K562 (cell line): ENCODE results near the gene ACSF2. TPM values are rescaled to one million over a fixed set of nuclear protein-coding genes. Genes with fewer than 3 reads are reported as not detected.

Source experiments
- ATAC-seq: fragments of 200-7000 bp; cut with Tn5 transposase; 3 replicates; pipeline ENCODE4 v1.9.1; 2020; ENCODE audit warnings: moderate library complexity
- BruUV-seq: library from RNA; stranded (reverse); fragments of 400-500 nt; replicated peaks from 2 replicates; lab custom pipeline; 2021; lab: Mats Ljungman, UMichigan
- CTCF ChIA-PET: fragments of 300-600 bp; formaldehyde crosslinking; extraction: SDS; loops from one replicate; lab custom pipeline; 2021; ENCODE audit warnings: low intra/inter-chr PET ratio; lab: Yijun Ruan, JAX
- POLR2A ChIA-PET: fragments of 300-600, 350-650 bp; sonication (Branson Sonifier 250); formaldehyde crosslinking; extraction: SDS; loops from one replicate; lab custom pipeline; 2021; ENCODE audit warnings: antibody characterized with exemption, inconsistent platforms; lab: Yijun Ruan, JAX
- DNase-seq, 4 experiments: peaks; one replicate each; pipeline versions ENCODE4 v3.0.0 to v3.0.0-alpha.2; 2011 to 2018; ENCODE audit warnings: low spot score in 3 of 4, mixed read lengths in 3 of 4; ENCODE audit errors: extremely low read depth in 1 of 4
- FAIRE-seq: peaks from 2 replicates; lab custom pipeline; 2011; peaks lifted over from hg19 to GRCh38; lab: Jason Lieb, UNC
- H2AFZ ChIP-seq: 2 replicates; pipeline ENCODE4 v1.6.0; 2011; ENCODE audit warnings: low read depth, low read length, control low read depth, inconsistent platforms
- H3K27ac ChIP-seq: fragments of 200-600 bp; 3 replicates; pipeline ENCODE4 v1.8.0; 2011; ENCODE audit warnings: low read depth, mild to moderate bottlenecking, control low read depth, inconsistent platforms, low read length, moderate library complexity, mixed read lengths; ENCODE audit errors: extremely low read depth
- H3K27me3 ChIP-seq, 2 experiments: fragments of 300-600 bp in 1 of 2; 2 replicates in 1 of 2; 3 replicates in 1 of 2; pipeline versions ENCODE4 v1.6.0 to v1.8.0; 2011; ENCODE audit warnings: inconsistent platforms in 2 of 2, low read length in 2 of 2, mild to moderate bottlenecking in 1 of 2, mixed read lengths in 1 of 2, moderate library complexity in 1 of 2; ENCODE audit not compliant: control insufficient read depth in 2 of 2, insufficient read depth in 2 of 2
- H3K36me3 ChIP-seq: fragments of 300-600 bp; 3 replicates; pipeline ENCODE4 v1.8.0; 2011; ENCODE audit warnings: mild to moderate bottlenecking, low read length, inconsistent platforms; ENCODE audit not compliant: control insufficient read depth, insufficient read depth
- H3K4me1 ChIP-seq, 2 experiments: fragments of 200-600 bp in 1 of 2; replicated peaks in 1 of 2; 2 replicates in 1 of 2; 3 replicates in 1 of 2; pipeline versions ENCODE4 v1.5.1 to v1.8.0; 2011; ENCODE audit warnings: inconsistent platforms in 2 of 2, low read length in 2 of 2, mild to moderate bottlenecking in 1 of 2, mixed read lengths in 1 of 2, moderate library complexity in 1 of 2; ENCODE audit not compliant: control insufficient read depth in 2 of 2, insufficient read depth in 2 of 2
- H3K4me2 ChIP-seq: 2 replicates; pipeline ENCODE4 v1.6.1; 2011; ENCODE audit warnings: low read length, control low read depth, inconsistent platforms, mixed read lengths; ENCODE audit not compliant: insufficient read depth
- H3K4me3 ChIP-seq: fragments of 200-600 bp; sonication (generic), shearing (Covaris generic); 2 replicates; pipeline ENCODE4 v1.5.1; 2016; ENCODE audit warnings: control low read depth, inconsistent platforms
- H3K79me2 ChIP-seq: fragments of 200-600 bp; 3 replicates; pipeline ENCODE4 v1.8.0; 2011; ENCODE audit warnings: low read length, inconsistent platforms; ENCODE audit not compliant: control insufficient read depth, insufficient read depth
- H3K9ac ChIP-seq, 2 experiments: 2 replicates each; pipeline versions ENCODE4 v1.6.0 to v1.6.1; 2011; ENCODE audit warnings: low read depth in 2 of 2, low read length in 2 of 2, control low read depth in 1 of 2, inconsistent platforms in 1 of 2, mild to moderate bottlenecking in 1 of 2, mixed read lengths in 1 of 2; ENCODE audit not compliant: insufficient read depth in 1 of 2
- H3K9me1 ChIP-seq: one replicate; pipeline ENCODE4 v1.6.0; 2011; ENCODE audit warnings: inconsistent platforms, mild to moderate bottlenecking, low read length, moderate library complexity; ENCODE audit not compliant: control insufficient read depth, insufficient read depth
- H3K9me3 ChIP-seq: replicated peaks from 2 replicates; pipeline ENCODE4 v1.5.1; 2011; ENCODE audit warnings: low read depth, low read length, inconsistent platforms; ENCODE audit not compliant: control insufficient read depth, insufficient read depth
- H4K20me1 ChIP-seq: replicated peaks from 2 replicates; pipeline ENCODE4 v1.6.1; 2011; ENCODE audit warnings: low read length, inconsistent platforms, mixed read lengths; ENCODE audit not compliant: control insufficient read depth, insufficient read depth
- RBM25 ChIP-seq: fragments of 200-400 bp; formaldehyde crosslinking; IDR thresholded peaks from 2 replicates; pipeline ENCODE4 v1.6.1; 2018; ENCODE audit warnings: low read length, low read depth, moderate library complexity; ENCODE audit not compliant: severe bottlenecking
- TSC22D4 ChIP-seq: fragments of 450-650 bp; IDR thresholded peaks from 2 replicates; pipeline ENCODE4 v1.6.1; 2016; ENCODE audit warnings: missing genetic modification characterization, missing biosample characterization, control low read depth
- WGBS: fragments of 100-300 bp; shearing (Covaris generic); methylation state at CpG from one replicate; pipeline ENCODE4 v1.1.6; 2016; ENCODE audit warnings: low coverage, mixed read lengths; ENCODE audit not compliant: insufficient coverage; ENCODE audit errors: missing lambda C conversion rate; 5-methylcytosine and 5-hydroxymethylcytosine counted together
- in situ Hi-C: fragments of 300-500 bp; cut with MboI; formaldehyde crosslinking; loops from 4 replicates; pipeline ENCODE4 v1.15.0; 2018; ENCODE audit warnings: inconsistent platforms, mixed read lengths
- intact Hi-C: fragments of 100-400 bp; cut with micrococcal nuclease; formaldehyde crosslinking; loops from 2 replicates; pipeline ENCODE4 v1.14.2; 2022
- polyA plus RNA-seq, 8 experiments: library from polyadenylated mRNA; depleted of rRNA in 4 of 8; stranded (reverse) in 5 of 8; unstranded in 3 of 8; fragments of >200 nt; fragmentation: Nextera tagmentation in 2 of 8; fragmentation: Illumina TruSeq in 1 of 8; extraction: Ambion mirVana in 2 of 8; extraction: Trizol in 1 of 8; gene quantifications; 2 replicates each; pipeline versions ENCODE4 v1.2.1 to v1.2.3, GENCODE V29; 2011 to 2014; ENCODE audit warnings: inconsistent platforms in 1 of 8, missing spikeins in 1 of 8
- total RNA-seq, 7 experiments: library from RNA; depleted of rRNA in 6 of 7; stranded (reverse); fragments of >200 nt in 6 of 7; fragmentation: Illumina TruSeq in 2 of 7; extraction: Trizol in 2 of 7; gene quantifications; 2 replicates each; pipeline versions ENCODE4 v1.2.1 to v1.2.3, GENCODE V29; 2011 to 2021; ENCODE audit warnings: low replicate concordance in 1 of 7
- TF ChIP-seq, protein P1 (sequence below): fragments of 450-650 bp; IDR thresholded peaks from 2 replicates; pipeline ENCODE4 v1.7.1; 2018; ENCODE audit warnings: mild to moderate bottlenecking, low read depth; ENCODE audit not compliant: partially characterized antibody

ACSF2 gene
- total and polyA plus RNA-seq, 9 of the 15 experiments (the other 6 are each of a cell fraction or from before 2014, with no cell fraction given): 0.89 to 6.1 (median 3.5) TPM

DNA sequence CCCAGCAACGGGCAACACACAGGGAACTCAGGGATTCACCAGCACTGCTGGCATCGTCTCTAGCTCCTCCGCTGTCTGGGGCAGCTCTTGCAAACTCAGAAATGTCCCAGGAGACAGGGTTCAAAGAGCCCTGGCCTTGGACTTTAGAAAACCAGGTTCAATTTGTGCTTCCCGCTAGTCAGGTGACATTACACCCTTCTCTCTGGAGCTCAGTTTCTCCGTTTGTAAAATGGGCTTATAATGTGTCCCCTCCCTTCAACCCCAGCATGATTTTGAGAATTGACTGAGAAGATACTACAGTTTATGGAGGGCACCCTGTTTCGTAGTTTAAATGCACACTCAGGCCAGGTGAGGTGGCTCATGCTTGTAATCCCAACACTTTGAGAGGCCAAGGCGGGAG lies 80.3 kb downstream of the ACSF2 start:
- peaks cover 0 to 9% of the 10 kb centered on the region in 2 experiments; a peak in 1 of 5 replicates for H3K4me1 ChIP-seq
- ChIA-PET CTCF (no interaction called here), POLR2A (interaction anchor here (0.6 to 1.5 kb wide), 3 partner anchors 10 to 493 kb away, joined by 3 to 4 read pairs (median 3); no protein-coding TSS in a partner anchor)
- ATAC-seq (no peak), FAIRE-seq (no peak), DNase-seq (no peak)
- H3K27ac ChIP-seq: no peak overlapping the region
- H3K4me2 ChIP-seq: no peak overlapping the region
- H3K36me3 ChIP-seq: no peaks in the 10 kb centered on the region
- H3K79me2 ChIP-seq: no peaks in the 10 kb centered on the region
- intact Hi-C loops: no loop called here
- peaks cover 27 to 61% of the 10 kb centered on the region in 2 experiments for H3K27me3 ChIP-seq
- H3K9me1 ChIP-seq: no peaks in the 10 kb centered on the region
- H3K4me3 ChIP-seq: no peak overlapping the region
- in situ Hi-C loops: no loop called here
- H3K9me3 ChIP-seq: no peaks in the 10 kb centered on the region
- H2AFZ ChIP-seq: no peak overlapping the region
- H3K9ac ChIP-seq: peak overlapping the region in 1 of 2 experiments; percentile 15; a peak in 1 of 4 replicates
- no TSS peak for BruUV-seq
- WGBS: 22% methylated on average over 7 of the region's 7 CpGs
- TF ChIP-seq RBM25 (peak; percentile 4), TSC22D4 (tag) (no peak)
- TF ChIP-seq, protein P1, sequence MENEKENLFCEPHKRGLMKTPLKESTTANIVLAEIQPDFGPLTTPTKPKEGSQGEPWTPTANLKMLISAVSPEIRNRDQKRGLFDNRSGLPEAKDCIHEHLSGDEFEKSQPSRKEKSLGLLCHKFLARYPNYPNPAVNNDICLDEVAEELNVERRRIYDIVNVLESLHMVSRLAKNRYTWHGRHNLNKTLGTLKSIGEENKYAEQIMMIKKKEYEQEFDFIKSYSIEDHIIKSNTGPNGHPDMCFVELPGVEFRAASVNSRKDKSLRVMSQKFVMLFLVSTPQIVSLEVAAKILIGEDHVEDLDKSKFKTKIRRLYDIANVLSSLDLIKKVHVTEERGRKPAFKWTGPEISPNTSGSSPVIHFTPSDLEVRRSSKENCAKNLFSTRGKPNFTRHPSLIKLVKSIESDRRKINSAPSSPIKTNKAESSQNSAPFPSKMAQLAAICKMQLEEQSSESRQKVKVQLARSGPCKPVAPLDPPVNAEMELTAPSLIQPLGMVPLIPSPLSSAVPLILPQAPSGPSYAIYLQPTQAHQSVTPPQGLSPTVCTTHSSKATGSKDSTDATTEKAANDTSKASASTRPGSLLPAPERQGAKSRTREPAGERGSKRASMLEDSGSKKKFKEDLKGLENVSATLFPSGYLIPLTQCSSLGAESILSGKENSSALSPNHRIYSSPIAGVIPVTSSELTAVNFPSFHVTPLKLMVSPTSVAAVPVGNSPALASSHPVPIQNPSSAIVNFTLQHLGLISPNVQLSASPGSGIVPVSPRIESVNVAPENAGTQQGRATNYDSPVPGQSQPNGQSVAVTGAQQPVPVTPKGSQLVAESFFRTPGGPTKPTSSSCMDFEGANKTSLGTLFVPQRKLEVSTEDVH: no peak
- H4K20me1 ChIP-seq: 0 out of 2 replicates have a peak, but pooled peaks cover under 1% of the 10 kb centered on the region
